Measurements from ENCODE around the gene TMEM131. TPM values are rescaled to one million over a fixed set of nuclear protein-coding genes. Genes with fewer than 3 reads are reported as not detected.

Gene TMEM131
- total RNA-seq, 4 donors from 2014 or later, result 32.8 to 54.8 (median 41.2) TPM

DNA sequence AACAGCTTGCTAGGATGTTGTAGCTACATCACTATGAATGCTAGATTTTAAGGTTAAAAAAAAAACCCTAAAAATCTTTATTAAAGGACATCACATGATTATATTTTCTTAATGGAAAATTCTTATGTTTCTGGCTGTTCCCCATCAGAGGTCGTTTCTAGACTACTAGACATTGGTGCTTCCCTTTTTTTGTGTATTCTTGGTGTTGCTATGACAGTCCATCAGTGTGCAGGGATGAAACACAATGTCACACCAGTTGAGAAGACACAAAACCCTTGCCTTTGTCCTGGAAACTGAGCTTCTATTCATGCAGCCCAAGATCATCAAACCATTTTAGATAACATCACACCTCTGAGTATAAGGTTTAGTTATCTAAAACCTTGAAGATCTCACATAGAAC is 19.9 kb upstream of the TMEM131 start:
- DNase-seq (ENCODE audit: low spot score in 2 of 2), result no peak
- intact Hi-C loops (cut with DNase I; ENCODE audit: low total_unique reads), result no loop called here
- H3K4me3 ChIP-seq (ENCODE audit: low read depth, poor library complexity, severe bottlenecking), result no peak overlapping the region
- 52% methylated on average over 1 of the region's 1 CpG for WGBS, 2 donors
- TF ChIP-seq, protein P1, sequence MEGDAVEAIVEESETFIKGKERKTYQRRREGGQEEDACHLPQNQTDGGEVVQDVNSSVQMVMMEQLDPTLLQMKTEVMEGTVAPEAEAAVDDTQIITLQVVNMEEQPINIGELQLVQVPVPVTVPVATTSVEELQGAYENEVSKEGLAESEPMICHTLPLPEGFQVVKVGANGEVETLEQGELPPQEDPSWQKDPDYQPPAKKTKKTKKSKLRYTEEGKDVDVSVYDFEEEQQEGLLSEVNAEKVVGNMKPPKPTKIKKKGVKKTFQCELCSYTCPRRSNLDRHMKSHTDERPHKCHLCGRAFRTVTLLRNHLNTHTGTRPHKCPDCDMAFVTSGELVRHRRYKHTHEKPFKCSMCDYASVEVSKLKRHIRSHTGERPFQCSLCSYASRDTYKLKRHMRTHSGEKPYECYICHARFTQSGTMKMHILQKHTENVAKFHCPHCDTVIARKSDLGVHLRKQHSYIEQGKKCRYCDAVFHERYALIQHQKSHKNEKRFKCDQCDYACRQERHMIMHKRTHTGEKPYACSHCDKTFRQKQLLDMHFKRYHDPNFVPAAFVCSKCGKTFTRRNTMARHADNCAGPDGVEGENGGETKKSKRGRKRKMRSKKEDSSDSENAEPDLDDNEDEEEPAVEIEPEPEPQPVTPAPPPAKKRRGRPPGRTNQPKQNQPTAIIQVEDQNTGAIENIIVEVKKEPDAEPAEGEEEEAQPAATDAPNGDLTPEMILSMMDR (IDR thresholded peaks at IDR 0.05), result no peak
- TF ChIP-seq POLR2A (IDR thresholded peaks at IDR 0.05), result no peak

DNA sequence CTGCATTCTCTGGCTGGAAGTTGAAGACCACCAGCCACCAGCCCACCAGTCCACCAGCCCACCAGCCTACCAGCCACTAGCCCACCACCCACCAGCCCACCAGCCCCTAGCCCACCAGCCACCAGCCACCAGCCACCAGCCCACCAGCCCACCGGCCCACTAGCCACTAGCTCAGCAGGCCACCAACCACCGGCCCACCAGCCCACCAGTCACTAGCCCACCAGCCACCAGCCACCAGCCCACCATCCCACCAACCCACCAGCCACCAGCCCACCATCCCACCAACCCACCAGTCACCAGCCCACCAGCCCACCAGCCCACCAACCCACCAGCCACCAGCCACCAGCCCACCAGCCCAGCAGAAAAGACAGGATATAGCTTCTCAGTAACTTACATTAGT is 18.6 kb upstream of the TMEM131 start:
- intact Hi-C loops (cut with DNase I; ENCODE audit: low total_unique reads), result no loop called here
- H3K4me3 ChIP-seq (ENCODE audit: low read depth, poor library complexity, severe bottlenecking), result no peak overlapping the region
- DNase-seq (ENCODE audit: low spot score in 2 of 2), result no peak
- 93 to 100% methylated on average over 2 of the region's 2 CpGs for WGBS, 2 donors
- no peak for TF ChIP-seq POLR2A (IDR thresholded peaks at IDR 0.05)
- TF ChIP-seq, protein P1 (IDR thresholded peaks at IDR 0.05), result no peak

DNA sequence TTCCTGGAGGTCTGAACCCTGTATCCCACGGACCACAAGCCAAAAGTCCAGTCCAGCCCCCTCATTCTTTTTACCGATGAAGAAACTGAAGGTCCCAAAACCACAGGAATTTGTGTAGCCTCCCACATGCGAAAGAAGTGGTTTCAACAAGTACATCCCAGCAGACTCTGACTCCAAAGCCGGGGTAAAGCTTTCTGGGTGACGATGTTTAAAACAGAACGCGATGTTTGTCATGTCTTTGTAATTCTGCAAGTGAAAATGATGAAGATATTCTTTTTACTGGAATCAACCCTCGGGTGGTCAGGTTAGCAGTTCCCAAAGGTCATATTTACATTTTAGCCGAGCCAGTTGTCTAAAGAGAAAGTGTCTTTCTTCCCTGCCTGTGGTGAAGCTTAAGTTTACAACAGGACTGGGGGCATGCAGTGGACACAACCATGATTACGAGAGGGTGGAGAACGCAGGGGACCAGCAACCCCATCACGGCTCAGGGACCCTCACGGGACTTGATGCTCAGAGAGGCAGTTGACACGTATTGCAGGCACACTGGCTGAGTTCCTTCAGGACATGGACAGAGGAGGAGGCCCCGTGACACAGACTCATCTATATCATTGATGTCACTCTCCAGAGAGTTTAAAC is 17.8 kb upstream of the TMEM131 start:
- H3K4me3 ChIP-seq (ENCODE audit: low read depth, poor library complexity, severe bottlenecking), result no peak overlapping the region
- intact Hi-C loops (cut with DNase I; ENCODE audit: low total_unique reads), result no loop called here
- DNase-seq (ENCODE audit: low spot score in 2 of 2), result no peak
- no peak for TF ChIP-seq POLR2A (IDR thresholded peaks at IDR 0.05)
- TF ChIP-seq, protein P1 (IDR thresholded peaks at IDR 0.05), result no peak
- 74 to 82% methylated on average over 15 of the region's 15 CpGs for WGBS, 2 donors

DNA sequence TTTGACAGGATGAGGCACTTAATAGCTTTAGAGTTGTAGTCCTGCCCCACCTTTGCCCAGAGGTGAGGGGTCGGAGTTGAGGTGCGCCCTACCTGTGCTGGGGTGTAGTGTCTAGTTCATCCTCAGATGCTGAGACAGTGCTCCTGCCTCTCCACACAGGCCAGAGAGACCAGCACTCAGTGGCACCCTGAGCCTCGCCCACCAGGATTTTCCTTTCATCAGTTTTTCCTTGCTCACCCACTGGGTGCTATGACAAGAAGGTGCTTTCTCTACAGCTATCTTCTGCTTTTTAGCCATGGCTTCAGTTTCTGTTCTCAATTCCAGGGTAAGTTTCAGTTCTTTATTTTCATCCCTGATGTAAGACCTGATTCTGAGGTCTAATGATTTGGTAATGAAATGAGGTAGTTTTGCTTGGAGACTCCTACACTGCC is 16.8 kb upstream of the TMEM131 start:
- TF ChIP-seq, protein P1 (IDR thresholded peaks at IDR 0.05), result no peak
- TF ChIP-seq POLR2A (IDR thresholded peaks at IDR 0.05), result no peak
- intact Hi-C loops (cut with DNase I; ENCODE audit: low total_unique reads), result no loop called here
- no peak for DNase-seq (ENCODE audit: low spot score in 2 of 2)
- H3K4me3 ChIP-seq (ENCODE audit: low read depth, poor library complexity, severe bottlenecking), result no peak overlapping the region
- 95 to 96% methylated on average over 3 of the region's 3 CpGs for WGBS, 2 donors

DNA sequence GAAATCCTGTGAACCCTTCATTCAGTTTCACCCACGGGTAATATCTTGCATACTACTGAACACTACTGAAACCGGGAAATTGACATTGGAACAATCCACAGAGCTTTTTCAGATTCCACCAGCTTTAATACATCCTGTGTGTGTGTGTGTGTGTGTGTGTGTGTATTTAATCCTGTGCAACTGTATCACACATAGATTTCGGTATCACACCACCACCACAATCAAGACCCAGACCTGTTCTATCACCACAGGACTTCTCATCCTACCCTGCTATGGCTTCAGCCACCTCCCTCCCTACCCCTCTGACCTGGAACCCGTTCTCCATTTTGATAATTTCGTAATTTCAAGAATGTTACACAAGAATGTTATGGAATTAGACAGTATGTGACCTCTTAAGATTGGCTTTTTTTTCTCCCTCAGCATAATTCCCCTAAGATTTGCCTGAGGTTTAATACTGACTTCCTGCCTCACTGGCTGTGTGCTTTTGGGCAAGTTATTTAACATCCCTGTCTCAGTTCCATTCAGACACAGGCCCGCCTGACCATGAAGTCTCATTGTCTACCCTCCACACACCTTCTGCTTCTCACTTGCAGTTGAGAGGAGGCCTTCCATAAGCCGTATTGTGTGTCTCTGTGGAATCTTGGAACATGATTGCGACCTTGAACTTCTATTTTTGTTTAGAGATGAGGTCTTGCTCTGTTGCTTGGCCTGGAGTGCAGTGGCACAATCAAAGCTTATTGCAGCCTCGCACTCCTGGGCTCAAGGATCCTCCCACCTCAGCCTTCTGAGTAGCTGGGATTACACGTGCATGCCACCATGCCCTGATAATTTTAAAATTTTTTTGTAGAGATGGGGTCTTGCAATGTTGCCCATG is 14.4 kb upstream of the TMEM131 start:
- DNase-seq (ENCODE audit: low spot score in 2 of 2), result no peak
- intact Hi-C loops (cut with DNase I; ENCODE audit: low total_unique reads), result no loop called here
- no peak for TF ChIP-seq POLR2A (IDR thresholded peaks at IDR 0.05)
- TF ChIP-seq, protein P1 (IDR thresholded peaks at IDR 0.05), result no peak
- H3K4me3 ChIP-seq (ENCODE audit: low read depth, poor library complexity, severe bottlenecking), result no peak overlapping the region
- WGBS, 2 donors, result 84 to 85% methylated on average over 10 of the region's 10 CpGs

Measured in lower leg skin (tissue), 4 donors.